Measurements from ENCODE around the gene ZNF609. TPM values are rescaled to one million over a fixed set of nuclear protein-coding genes. Genes with fewer than 3 reads are reported as not detected.
A peak's percentile ranks its signal among the peaks of the same experiment; 100 is the strongest.

The ZNF609 gene
- total and polyA plus RNA-seq, 2 of the 13 experiments (the other 11 are each of a cell fraction or from before 2014, with no cell fraction given): 8.9 to 9.9 TPM

DNA sequence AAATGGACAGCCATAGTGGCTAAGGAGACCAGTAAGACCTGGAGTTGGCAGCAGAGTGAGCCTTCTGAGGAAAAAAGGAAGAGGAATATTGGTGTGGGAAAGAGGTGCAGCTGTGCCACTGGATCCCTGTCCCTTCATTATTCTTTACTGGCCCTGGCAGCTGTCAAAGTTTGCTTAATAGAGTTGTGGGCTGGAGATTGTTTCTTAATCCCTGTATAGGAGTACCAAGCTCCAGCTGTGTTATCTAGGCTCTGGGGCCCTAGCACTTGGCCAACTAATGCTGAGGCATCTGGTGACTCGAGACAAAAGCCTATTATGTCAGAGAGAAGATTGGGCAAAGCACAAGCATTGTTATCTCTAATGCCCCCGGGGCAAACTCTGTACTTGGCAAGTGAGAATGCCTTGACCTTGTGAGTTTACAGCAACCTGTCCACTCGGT is 61.4 kb downstream of the ZNF609 start (continued):
- TF ChIP-seq, protein P1, sequence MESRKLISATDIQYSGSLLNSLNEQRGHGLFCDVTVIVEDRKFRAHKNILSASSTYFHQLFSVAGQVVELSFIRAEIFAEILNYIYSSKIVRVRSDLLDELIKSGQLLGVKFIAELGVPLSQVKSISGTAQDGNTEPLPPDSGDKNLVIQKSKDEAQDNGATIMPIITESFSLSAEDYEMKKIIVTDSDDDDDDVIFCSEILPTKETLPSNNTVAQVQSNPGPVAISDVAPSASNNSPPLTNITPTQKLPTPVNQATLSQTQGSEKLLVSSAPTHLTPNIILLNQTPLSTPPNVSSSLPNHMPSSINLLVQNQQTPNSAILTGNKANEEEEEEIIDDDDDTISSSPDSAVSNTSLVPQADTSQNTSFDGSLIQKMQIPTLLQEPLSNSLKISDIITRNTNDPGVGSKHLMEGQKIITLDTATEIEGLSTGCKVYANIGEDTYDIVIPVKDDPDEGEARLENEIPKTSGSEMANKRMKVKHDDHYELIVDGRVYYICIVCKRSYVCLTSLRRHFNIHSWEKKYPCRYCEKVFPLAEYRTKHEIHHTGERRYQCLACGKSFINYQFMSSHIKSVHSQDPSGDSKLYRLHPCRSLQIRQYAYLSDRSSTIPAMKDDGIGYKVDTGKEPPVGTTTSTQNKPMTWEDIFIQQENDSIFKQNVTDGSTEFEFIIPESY (CRISPR knock-in tag; IDR thresholded peaks at IDR 0.05): no peak
- TF ChIP-seq NR2F6 (IDR thresholded peaks at IDR 0.05): 0 out of 2 replicates have a peak, but pooled peaks have one; percentile 36
- no peak for TF ChIP-seq NR2F6 (CRISPR knock-in tag; IDR thresholded peaks at IDR 0.05)
- no peak for TF ChIP-seq ZNF33B (CRISPR knock-in tag; IDR thresholded peaks at IDR 0.05)
- peak; percentile 46 for TF ChIP-seq CEBPG (CRISPR knock-in tag; IDR thresholded peaks at IDR 0.05)
- TF ChIP-seq ZNF331 (CRISPR knock-in tag; IDR thresholded peaks at IDR 0.05): peak; percentile 34; the same call in 1 of the 2 replicates
- TF ChIP-seq ZNF589 (CRISPR knock-in tag; conservative IDR thresholded peaks at IDR 0.05): no peak
- TF ChIP-seq HDAC2 (CRISPR knock-in tag; IDR thresholded peaks at IDR 0.05): peak; percentile 42; the same call in 1 of the 2 replicates
- TF ChIP-seq FOXJ3 (CRISPR knock-in tag; IDR thresholded peaks at IDR 0.05; ENCODE audit: borderline replicate concordance): peak; percentile 15; the same call in 1 of the 2 replicates
- no peak for TF ChIP-seq CCDC6 (CRISPR knock-in tag; IDR thresholded peaks at IDR 0.05)
- TF ChIP-seq, protein P2, sequence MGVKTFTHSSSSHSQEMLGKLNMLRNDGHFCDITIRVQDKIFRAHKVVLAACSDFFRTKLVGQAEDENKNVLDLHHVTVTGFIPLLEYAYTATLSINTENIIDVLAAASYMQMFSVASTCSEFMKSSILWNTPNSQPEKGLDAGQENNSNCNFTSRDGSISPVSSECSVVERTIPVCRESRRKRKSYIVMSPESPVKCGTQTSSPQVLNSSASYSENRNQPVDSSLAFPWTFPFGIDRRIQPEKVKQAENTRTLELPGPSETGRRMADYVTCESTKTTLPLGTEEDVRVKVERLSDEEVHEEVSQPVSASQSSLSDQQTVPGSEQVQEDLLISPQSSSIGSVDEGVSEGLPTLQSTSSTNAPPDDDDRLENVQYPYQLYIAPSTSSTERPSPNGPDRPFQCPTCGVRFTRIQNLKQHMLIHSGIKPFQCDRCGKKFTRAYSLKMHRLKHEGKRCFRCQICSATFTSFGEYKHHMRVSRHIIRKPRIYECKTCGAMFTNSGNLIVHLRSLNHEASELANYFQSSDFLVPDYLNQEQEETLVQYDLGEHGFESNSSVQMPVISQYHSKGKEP (CRISPR knock-in tag; IDR thresholded peaks at IDR 0.05): no peak
- TF ChIP-seq GFI1 (CRISPR knock-in tag; IDR thresholded peaks at IDR 0.05; ENCODE audit: borderline replicate concordance): no peak
- peak; percentile 38; the same call in 1 of the 2 replicates for TF ChIP-seq ZNF503 (CRISPR knock-in tag; IDR thresholded peaks at IDR 0.05)
- peak; percentile 69 for TF ChIP-seq RARA (CRISPR knock-in tag; IDR thresholded peaks at IDR 0.05)
- TF ChIP-seq, protein P3, sequence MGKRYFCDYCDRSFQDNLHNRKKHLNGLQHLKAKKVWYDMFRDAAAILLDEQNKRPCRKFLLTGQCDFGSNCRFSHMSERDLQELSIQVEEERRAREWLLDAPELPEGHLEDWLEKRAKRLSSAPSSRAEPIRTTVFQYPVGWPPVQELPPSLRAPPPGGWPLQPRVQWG (CRISPR knock-in tag; IDR thresholded peaks at IDR 0.05; ENCODE audit: borderline replicate concordance, low read depth): no peak
- TF ChIP-seq NCOA2 (CRISPR knock-in tag; IDR thresholded peaks at IDR 0.05): peak; percentile 29; the same call in 1 of the 2 replicates
- TF ChIP-seq THAP11 (CRISPR knock-in tag; IDR thresholded peaks at IDR 0.05): 0 out of 2 replicates have a peak, but pooled peaks have one; percentile 20
- TF ChIP-seq ZFY (CRISPR knock-in tag; IDR thresholded peaks at IDR 0.05): 0 out of 2 replicates have a peak, but pooled peaks have one; percentile 7
- no peak for TF ChIP-seq ZFP36 (IDR thresholded peaks at IDR 0.05; ENCODE audit: borderline replicate concordance, low read depth, low read length, partially characterized antibody)
- TF ChIP-seq TCF7 (IDR thresholded peaks at IDR 0.05; ENCODE audit: low read depth): no peak
- TF ChIP-seq ZNF883 (CRISPR knock-in tag; IDR thresholded peaks at IDR 0.05; ENCODE audit: not compliant biosample characterization): no peak
- TF ChIP-seq PITX1 (CRISPR knock-in tag; IDR thresholded peaks at IDR 0.05): no peak
- TF ChIP-seq PRDM15 (CRISPR knock-in tag; IDR thresholded peaks at IDR 0.05): peak; percentile 68
